ENCODE data around the gene CACNA1C.

DNA sequence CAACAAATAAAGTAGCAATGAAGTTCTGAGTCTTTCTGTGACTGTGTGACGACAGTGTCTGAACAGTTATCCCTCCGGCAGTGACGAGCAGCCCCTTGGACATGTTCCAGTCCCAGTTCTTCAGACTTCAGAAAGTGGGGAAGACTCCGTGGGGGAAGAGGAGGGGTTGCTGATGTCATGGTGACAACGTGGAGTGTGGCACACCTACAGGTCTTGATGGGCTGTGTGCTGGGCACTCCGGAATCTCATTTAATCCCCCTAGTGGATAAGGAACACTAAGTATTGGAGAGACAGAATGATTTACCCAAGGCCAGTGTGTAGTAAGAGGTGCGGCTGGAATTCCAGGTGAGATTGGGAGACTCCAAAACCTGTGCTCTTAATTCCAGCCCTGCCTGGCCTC, 280.2 kb downstream of the CACNA1C start:
- TF ChIP-seq, protein P1, sequence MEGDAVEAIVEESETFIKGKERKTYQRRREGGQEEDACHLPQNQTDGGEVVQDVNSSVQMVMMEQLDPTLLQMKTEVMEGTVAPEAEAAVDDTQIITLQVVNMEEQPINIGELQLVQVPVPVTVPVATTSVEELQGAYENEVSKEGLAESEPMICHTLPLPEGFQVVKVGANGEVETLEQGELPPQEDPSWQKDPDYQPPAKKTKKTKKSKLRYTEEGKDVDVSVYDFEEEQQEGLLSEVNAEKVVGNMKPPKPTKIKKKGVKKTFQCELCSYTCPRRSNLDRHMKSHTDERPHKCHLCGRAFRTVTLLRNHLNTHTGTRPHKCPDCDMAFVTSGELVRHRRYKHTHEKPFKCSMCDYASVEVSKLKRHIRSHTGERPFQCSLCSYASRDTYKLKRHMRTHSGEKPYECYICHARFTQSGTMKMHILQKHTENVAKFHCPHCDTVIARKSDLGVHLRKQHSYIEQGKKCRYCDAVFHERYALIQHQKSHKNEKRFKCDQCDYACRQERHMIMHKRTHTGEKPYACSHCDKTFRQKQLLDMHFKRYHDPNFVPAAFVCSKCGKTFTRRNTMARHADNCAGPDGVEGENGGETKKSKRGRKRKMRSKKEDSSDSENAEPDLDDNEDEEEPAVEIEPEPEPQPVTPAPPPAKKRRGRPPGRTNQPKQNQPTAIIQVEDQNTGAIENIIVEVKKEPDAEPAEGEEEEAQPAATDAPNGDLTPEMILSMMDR (IDR thresholded peaks at IDR 0.05) = no peak
- no peak for TF ChIP-seq POLR2A (IDR thresholded peaks at IDR 0.05)
